Fibroblast of lung (primary cell): ENCODE data around the gene CACTIN.

ENCODE experiments used
- EZH2 ChIP-seq: IDR thresholded peaks from 2 replicates; pipeline ENCODE4 v1.5.1; 2012; ENCODE audit warnings: low read length, control low read depth, mild to moderate bottlenecking; ENCODE audit errors: missing control alignments
- TF ChIP-seq, protein P1 (sequence below), 2 donors: IDR thresholded peaks in 1 of 2; conservative IDR thresholded peaks in 1 of 2; 1 replicate in 1 of 2; 2 replicates in 1 of 2; pipeline ENCODE4 v1.5.1; 2011 to 2012; ENCODE audit warnings: low read length in 2 of 2, control low read depth in 1 of 2, inconsistent platforms in 1 of 2, low read depth in 1 of 2, mild to moderate bottlenecking in 1 of 2

- TF ChIP-seq, protein P1, sequence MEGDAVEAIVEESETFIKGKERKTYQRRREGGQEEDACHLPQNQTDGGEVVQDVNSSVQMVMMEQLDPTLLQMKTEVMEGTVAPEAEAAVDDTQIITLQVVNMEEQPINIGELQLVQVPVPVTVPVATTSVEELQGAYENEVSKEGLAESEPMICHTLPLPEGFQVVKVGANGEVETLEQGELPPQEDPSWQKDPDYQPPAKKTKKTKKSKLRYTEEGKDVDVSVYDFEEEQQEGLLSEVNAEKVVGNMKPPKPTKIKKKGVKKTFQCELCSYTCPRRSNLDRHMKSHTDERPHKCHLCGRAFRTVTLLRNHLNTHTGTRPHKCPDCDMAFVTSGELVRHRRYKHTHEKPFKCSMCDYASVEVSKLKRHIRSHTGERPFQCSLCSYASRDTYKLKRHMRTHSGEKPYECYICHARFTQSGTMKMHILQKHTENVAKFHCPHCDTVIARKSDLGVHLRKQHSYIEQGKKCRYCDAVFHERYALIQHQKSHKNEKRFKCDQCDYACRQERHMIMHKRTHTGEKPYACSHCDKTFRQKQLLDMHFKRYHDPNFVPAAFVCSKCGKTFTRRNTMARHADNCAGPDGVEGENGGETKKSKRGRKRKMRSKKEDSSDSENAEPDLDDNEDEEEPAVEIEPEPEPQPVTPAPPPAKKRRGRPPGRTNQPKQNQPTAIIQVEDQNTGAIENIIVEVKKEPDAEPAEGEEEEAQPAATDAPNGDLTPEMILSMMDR (conservative IDR thresholded peaks at IDR 0.05 in 1 of 2, IDR thresholded peaks at IDR 0.05 in 1 of 2; ENCODE audit: low read depth in 1 of 2, low read length in 2 of 2), result no peak
- TF ChIP-seq EZH2, result no peak
These were observed 4.4 kb downstream of the CACTIN start for GRCh38 chr19:3622224-3622623.
